H1 (cell line): ENCODE data around the gene KATNA1. TPM values are rescaled to one million over a fixed set of nuclear protein-coding genes. Genes with fewer than 3 reads are reported as not detected.
A peak's percentile ranks its signal among the peaks of the same experiment; 100 is the strongest.

Source experiments
- CTCF ChIA-PET: fragments of 300-600 bp; sonication (Branson Sonifier 250); formaldehyde crosslinking; loops from one replicate; lab custom pipeline; 2021; ENCODE audit not compliant: partially characterized antibody; lab: Charles Lee
- POLR2A ChIA-PET: fragments of 300-600 bp; sonication (Branson Sonifier 250); formaldehyde crosslinking; loops from one replicate; lab custom pipeline; 2021; ENCODE audit warnings: inconsistent platforms; ENCODE audit not compliant: partially characterized antibody; lab: Charles Lee
- DNase-seq, 2 experiments: peaks; one replicate each; pipeline versions ENCODE4 v3.0.0 to v3.0.0-alpha.2; 2010 to 2022; ENCODE audit warnings: low spot score in 2 of 2, low read depth in 1 of 2, mixed read lengths in 1 of 2
- FAIRE-seq: peaks from 2 replicates; lab custom pipeline; 2011; peaks lifted over from hg19 to GRCh38; lab: Jason Lieb, UNC
- H2AFZ ChIP-seq: 2 replicates; pipeline ENCODE4 v1.8.1; 2012; ENCODE audit warnings: low read length, inconsistent platforms
- H2AK5ac ChIP-seq: 2 replicates; pipeline ENCODE4 v1.6.1; 2013; ENCODE audit warnings: low read depth, low read length
- H2BK120ac ChIP-seq: replicated peaks from 2 replicates; pipeline ENCODE3; 2013; ENCODE audit warnings: low read depth, low read length, inconsistent platforms
- H2BK12ac ChIP-seq: 2 replicates; pipeline ENCODE4 v1.6.1; 2013; ENCODE audit warnings: low read depth, low read length
- H2BK15ac ChIP-seq: 2 replicates; pipeline ENCODE4 v1.6.1; 2013; ENCODE audit warnings: low read length
- H2BK20ac ChIP-seq: 2 replicates; pipeline ENCODE4 v1.6.1; 2013; ENCODE audit warnings: low read length
- H2BK5ac ChIP-seq: 2 replicates; pipeline ENCODE4 v1.6.1; 2013; ENCODE audit warnings: low read depth, low read length
- H3K14ac ChIP-seq: 2 replicates; pipeline ENCODE4 v1.6.1; 2013; ENCODE audit warnings: inconsistent platforms; ENCODE audit not compliant: insufficient read length
- H3K18ac ChIP-seq: 2 replicates; pipeline ENCODE4 v1.6.1; 2013; ENCODE audit warnings: low read length; ENCODE audit errors: extremely low read depth
- H3K23ac ChIP-seq: 2 replicates; pipeline ENCODE4 v1.6.1; 2013; ENCODE audit warnings: inconsistent platforms; ENCODE audit not compliant: insufficient read length
- H3K23me2 ChIP-seq: 2 replicates; pipeline ENCODE4 v1.6.1; 2013; ENCODE audit warnings: low read depth, low read length
- H3K27ac ChIP-seq: 2 replicates; pipeline ENCODE4 v1.6.1; 2011; ENCODE audit warnings: low read depth, low read length, inconsistent platforms
- H3K27me3 ChIP-seq, 4 experiments: replicated peaks in 1 of 4; 1 replicate in 1 of 4; 2 replicates in 3 of 4; pipeline versions ENCODE4 v1.6.1 to v1.8.1; 2011 to 2013; ENCODE audit warnings: low read length in 3 of 4, mild to moderate bottlenecking in 3 of 4, inconsistent platforms in 2 of 4, mixed read lengths in 2 of 4, moderate library complexity in 1 of 4; ENCODE audit not compliant: control insufficient read depth in 3 of 4, insufficient read depth in 3 of 4; ENCODE audit errors: extremely low read depth in 1 of 4
- H3K36me3 ChIP-seq, 4 experiments: 2 replicates each; pipeline versions ENCODE4 v1.6.1 to v1.8.1; 2011 to 2013; ENCODE audit warnings: mild to moderate bottlenecking in 4 of 4, low read length in 3 of 4, moderate library complexity in 2 of 4, control low read depth in 1 of 4, inconsistent platforms in 1 of 4; ENCODE audit not compliant: insufficient read depth in 4 of 4, control insufficient read depth in 2 of 4
- H3K4ac ChIP-seq: replicated peaks from 2 replicates; pipeline ENCODE3; 2013; ENCODE audit warnings: low read length, low read depth, mixed read lengths, inconsistent platforms; ENCODE audit not compliant: insufficient read length
- H3K4me1 ChIP-seq, 4 experiments: replicated peaks in 1 of 4; 1 replicate in 1 of 4; 2 replicates in 3 of 4; pipeline versions ENCODE4 v1.6.1 to v1.8.1; 2011 to 2013; ENCODE audit warnings: low read length in 3 of 4, inconsistent platforms in 2 of 4, mixed read lengths in 1 of 4; ENCODE audit not compliant: insufficient read depth in 4 of 4, control insufficient read depth in 3 of 4
- H3K4me2 ChIP-seq, 2 experiments: 2 replicates each; pipeline versions ENCODE4 v1.6.1 to v1.8.1; 2011 to 2013; ENCODE audit warnings: low read depth in 2 of 2, low read length in 2 of 2, control low read depth in 1 of 2, inconsistent platforms in 1 of 2, mild to moderate bottlenecking in 1 of 2; ENCODE audit not compliant: insufficient read depth in 1 of 2
- H3K4me3 ChIP-seq, 4 experiments: fragments of 200-600, 300-600 bp in 1 of 4; sonication (generic), shearing (Covaris generic), sonication (Bioruptor Twin) in 1 of 4; 2 replicates each; pipeline versions ENCODE4 v1.5.1 to v1.8.1; 2011 to 2016; ENCODE audit warnings: low read length in 4 of 4, low read depth in 3 of 4, control low read depth in 2 of 4, inconsistent platforms in 2 of 4, mild to moderate bottlenecking in 2 of 4, mixed read lengths in 1 of 4, moderate library complexity in 1 of 4; ENCODE audit not compliant: insufficient read depth in 2 of 4; ENCODE audit errors: extremely low read depth in 1 of 4
- H3K56ac ChIP-seq: replicated peaks from 2 replicates; pipeline ENCODE3; 2013; ENCODE audit warnings: low read depth, mild to moderate bottlenecking, mixed read lengths, low read length, inconsistent platforms; ENCODE audit not compliant: insufficient read length
- H3K79me1 ChIP-seq: 2 replicates; pipeline ENCODE4 v1.6.1; 2013; ENCODE audit warnings: low read depth, low read length, control low read depth
- H3K79me2 ChIP-seq, 2 experiments: 2 replicates each; pipeline versions ENCODE4 v1.6.1 to v1.8.1; 2012 to 2013; ENCODE audit warnings: low read length in 2 of 2, mild to moderate bottlenecking in 2 of 2, inconsistent platforms in 1 of 2; ENCODE audit not compliant: insufficient read depth in 2 of 2, control insufficient read depth in 1 of 2
- H3K9ac ChIP-seq, 4 experiments: replicated peaks in 1 of 4; 1 replicate in 1 of 4; 2 replicates in 3 of 4; pipeline versions ENCODE4 v1.6.1 to v1.8.1; 2011 to 2013; ENCODE audit warnings: low read depth in 3 of 4, low read length in 3 of 4, control low read depth in 2 of 4, mild to moderate bottlenecking in 2 of 4, moderate library complexity in 2 of 4, inconsistent platforms in 1 of 4; ENCODE audit errors: extremely low read depth in 1 of 4
- H3K9me3 ChIP-seq, 2 experiments: 2 replicates each; pipeline versions ENCODE4 v1.6.1 to v1.8.1; 2012 to 2013; ENCODE audit warnings: mild to moderate bottlenecking in 2 of 2, moderate library complexity in 2 of 2, control low read depth in 1 of 2, inconsistent platforms in 1 of 2, low read depth in 1 of 2, low read length in 1 of 2, mixed read lengths in 1 of 2; ENCODE audit not compliant: insufficient read depth in 2 of 2
- H4K20me1 ChIP-seq, 2 experiments: replicated peaks in 1 of 2; 2 replicates each; pipeline versions ENCODE3 to v1.8.1; 2011 to 2013; ENCODE audit warnings: inconsistent platforms in 2 of 2, low read length in 2 of 2, mild to moderate bottlenecking in 1 of 2; ENCODE audit not compliant: insufficient read depth in 2 of 2, control insufficient read depth in 1 of 2
- H4K5ac ChIP-seq: 2 replicates; pipeline ENCODE4 v1.6.1; 2013; ENCODE audit warnings: low read length, low read depth, mixed read lengths, inconsistent platforms; ENCODE audit not compliant: insufficient read length
- H4K8ac ChIP-seq: 2 replicates; pipeline ENCODE4 v1.8.0; 2013; ENCODE audit warnings: mild to moderate bottlenecking, moderate library complexity, low read length, inconsistent platforms; ENCODE audit not compliant: insufficient read depth; ENCODE audit errors: extremely low read depth
- H4K91ac ChIP-seq: replicated peaks from 2 replicates; pipeline ENCODE3; 2013; ENCODE audit warnings: low read length, mixed read lengths, inconsistent platforms; ENCODE audit not compliant: insufficient read length
- CREB1 ChIP-seq: IDR thresholded peaks from 2 replicates; pipeline ENCODE4 v1.6.1; 2012; ENCODE audit warnings: inconsistent platforms
- RAD21 ChIP-seq, 2 experiments: IDR thresholded peaks in 1 of 2; conservative IDR thresholded peaks in 1 of 2; 2 replicates each; pipeline ENCODE4 v1.6.1; 2011; ENCODE audit warnings: low read depth in 2 of 2, low read length in 2 of 2, improper control_type of control experiment in 1 of 2, inconsistent platforms in 1 of 2, mild to moderate bottlenecking in 1 of 2, moderate library complexity in 1 of 2
- RBBP5 ChIP-seq: IDR thresholded peaks from 2 replicates; pipeline ENCODE4 v1.7.1; 2012; ENCODE audit warnings: low read depth, mild to moderate bottlenecking, inconsistent platforms, low read length, moderate library complexity, borderline replicate concordance
- SIX5 ChIP-seq: IDR thresholded peaks from 2 replicates; pipeline ENCODE4 v1.6.1; 2011; ENCODE audit warnings: mild to moderate bottlenecking, low read depth, low read length
- SP2 ChIP-seq: IDR thresholded peaks from 2 replicates; pipeline ENCODE4 v1.6.1; 2012; ENCODE audit warnings: mild to moderate bottlenecking, low read length, inconsistent platforms
- SP4 ChIP-seq: IDR thresholded peaks from 2 replicates; pipeline ENCODE4 v1.6.1; 2012; ENCODE audit warnings: low read length, inconsistent platforms
- TAF1 ChIP-seq: IDR thresholded peaks from 2 replicates; pipeline ENCODE4 v1.6.1; 2011; ENCODE audit warnings: mild to moderate bottlenecking, low read depth, low read length
- TEAD4 ChIP-seq: IDR thresholded peaks from 2 replicates; pipeline ENCODE4 v1.6.1; 2012; ENCODE audit warnings: low read depth, low read length, inconsistent platforms, mixed read lengths
- USF2 ChIP-seq: IDR thresholded peaks from 2 replicates; pipeline ENCODE4 v1.6.1; 2011; ENCODE audit warnings: low read length, improper control_type of control experiment
- YY1 ChIP-seq: IDR thresholded peaks from 2 replicates; pipeline ENCODE4 v1.6.1; 2011; ENCODE audit warnings: low read depth, mild to moderate bottlenecking, low read length
- WGBS, 2 experiments: shearing (Covaris generic) in 1 of 2; methylation state at CpG; one replicate each; pipeline versions ENCODE4 v1.1.6 to v1.1.7; 2013 to 2015; ENCODE audit warnings: low lambda C conversion rate in 2 of 2, mixed read lengths in 2 of 2, inconsistent platforms in 1 of 2, low coverage in 1 of 2, missing lambda C conversion rate in 1 of 2; ENCODE audit not compliant: insufficient replicate concordance in 2 of 2, insufficient coverage in 1 of 2, insufficient read length in 1 of 2; ENCODE audit errors: extremely low coverage in 1 of 2, missing lambda C conversion rate in 1 of 2; 5-methylcytosine and 5-hydroxymethylcytosine counted together
- polyA plus RNA-seq, 7 experiments: library from polyadenylated mRNA; depleted of rRNA in 3 of 7; stranded (reverse) in 5 of 7; unstranded in 2 of 7; fragments of >200 nt in 5 of 7; fragments of 200-250 nt in 2 of 7; gene quantifications; 1 replicate in 5 of 7; 2 replicates in 1 of 7; 4 replicates in 1 of 7; pipeline versions ENCODE4 v1.2.1 to v1.2.3, GENCODE V29; 2011 to 2013; ENCODE audit warnings: missing spikeins in 2 of 7, mixed read lengths in 2 of 7
- total RNA-seq: library from RNA; stranded (reverse); fragmentation: NEBNext Ultra II Directional; extraction: Animal tissue kit (Norgen Biotek cat#: 25700); gene quantifications from 2 replicates; pipeline ENCODE4 v1.2.1, GENCODE V29; 2021

The KATNA1 gene
- total and polyA plus RNA-seq, 2 of the 8 experiments (the other 6 are each of a cell fraction or from before 2014, with no cell fraction given): 7.6 to 20.3 TPM

GRCh38 chr6:149545754-149546471 is 102.6 kb downstream of the KATNA1 start, which contains the start of gene PPIL4:
Gene PPIL4 (minus strand): TSS chr6:149546043. CDS start chr6:149546005, 38 bp downstream.
- no peak for FAIRE-seq
- ChIA-PET CTCF (interaction anchor here (0.6 to 8.9 kb wide), 12 partner anchors 9 to 172 kb away, joined by 3 to 108 read pairs (median 3); partner anchors contain the start of genes GINM1, KATNA1 and LATS1), POLR2A (interaction anchor here (0.8 to 3.2 kb wide), 5 partner anchors 18 to 204 kb away, joined by 3 to 25 read pairs (median 3); partner anchors contain the start of genes GINM1 and LATS1)
- Histone ChIP-seq H3K4me2 (peak within 1 kb of the TSS; percentile 80 to 98), H3K14ac (no peak within 1 kb of the TSS), H3K9ac (peak within 1 kb of the TSS; percentile 91 to 94 (median 92)), H3K79me1 (no peaks in the 10 kb centered on the region; the same call in 1 of the 2 replicates), H2BK120ac (peak within 1 kb of the TSS; percentile 3), H4K5ac (peak within 1 kb of the TSS; percentile 71), H2BK5ac (peak within 1 kb of the TSS; percentile 97), H4K20me1 (peaks cover 0 to 2% of the 10 kb centered on the region in 2 experiments), H3K18ac (peak within 1 kb of the TSS; percentile 48; the same call in 1 of the 2 replicates), H2BK12ac (peak within 1 kb of the TSS; percentile 96; the same call in 1 of the 2 replicates), H2AFZ (peak within 1 kb of the TSS; percentile 79; the same call in 1 of the 2 replicates), H3K27ac (peak within 1 kb of the TSS; percentile 88), H2BK20ac (no peak within 1 kb of the TSS), H3K27me3 (no peaks in the 10 kb centered on the region; a peak in 1 of 7 replicates), H4K8ac (peak within 1 kb of the TSS; percentile 99; the same call in 1 of the 2 replicates), H3K23ac (no peak within 1 kb of the TSS), H4K91ac (peak within 1 kb of the TSS; percentile 91), H2AK5ac (peak within 1 kb of the TSS; percentile 91; the same call in 1 of the 2 replicates), H3K4ac (peak within 1 kb of the TSS; percentile 94), H3K36me3 (peaks cover 0 to under 1% (median under 1%) of the 10 kb centered on the region in 4 experiments; a peak in 2 of 8 replicates), H3K4me1 (no peaks in the 10 kb centered on the region; a peak in 1 of 7 replicates), H3K79me2 (peaks cover 13 to 45% of the 10 kb centered on the region in 2 experiments), H3K23me2 (peaks cover 7% of the 10 kb centered on the region; the same call in 1 of the 2 replicates), H3K4me3 (peak within 1 kb of the TSS; percentile 86 to 98 (median 94)), H3K9me3 (no peaks in the 10 kb centered on the region), H3K56ac (peak within 1 kb of the TSS; percentile 69), H2BK15ac (peak within 1 kb of the TSS; percentile 55; the same call in 1 of the 2 replicates)
- DNase-seq: peak; percentile 72 to 98
- 1% methylated on average over 46 of the region's 71 CpGs; no CpG with 5 or more reads in 1 of the 2 experiments for WGBS, 2 experiments
- TF ChIP-seq SP2: no peak
- peak; percentile 5; the same call in 1 of the 2 replicates for TF ChIP-seq SIX5
- TF ChIP-seq USF2: peak; percentile 44; the same call in 1 of the 2 replicates
- peak; percentile 27 to 45; a peak in 3 of 4 replicates for TF ChIP-seq RAD21 (IDR thresholded peaks at IDR 0.05 in 1 of 2, conservative IDR thresholded peaks at IDR 0.05 in 1 of 2; ENCODE audit: low read depth in 2 of 2, low read length in 2 of 2)
- peak; percentile 52; the same call in 1 of the 2 replicates for TF ChIP-seq SP4
- peak; percentile 92 for TF ChIP-seq YY1
- no peak; the same call in 1 of the 2 replicates for TF ChIP-seq TEAD4
- TF ChIP-seq CREB1: peak; percentile 100
- TF ChIP-seq RBBP5: no peak; the same call in 1 of the 2 replicates
- peak; percentile 96 for TF ChIP-seq TAF1
